IMR-90 (cell line): ENCODE measurements around the gene RAD18. TPM values are rescaled to one million over a fixed set of nuclear protein-coding genes. Genes with fewer than 3 reads are reported as not detected.
A peak's percentile ranks its signal among the peaks of the same experiment; 100 is the strongest.

ENCODE experiments used
- ATAC-seq: fragments of 200-7000 bp; cut with Tn5 transposase; 2 replicates; pipeline ENCODE4 v1.9.1; 2020; ENCODE audit warnings: low read depth, mild to moderate bottlenecking, moderate library complexity
- BruUV-seq: library from RNA; stranded (reverse); fragments of 400-500 nt; replicated peaks from 2 replicates; lab custom pipeline; 2021; lab: Mats Ljungman, UMichigan
- CTCF ChIA-PET: fragments of 300-600 bp; formaldehyde crosslinking; extraction: SDS; loops from one replicate; lab custom pipeline; 2021; ENCODE audit warnings: antibody characterized with exemption; lab: Yijun Ruan, JAX
- POLR2A ChIA-PET: fragments of 300-600 bp; sonication (Branson Sonifier 250); formaldehyde crosslinking; loops from one replicate; lab custom pipeline; 2022; ENCODE audit warnings: antibody characterized with exemption; ENCODE audit not compliant: unreplicated experiment; lab: Charles Lee
- DNase-seq: peaks from one replicate; pipeline ENCODE4 v3.0.0; 2013
- H2AFZ ChIP-seq: replicated peaks from 2 replicates; pipeline ENCODE3; 2013; ENCODE audit warnings: low read length, mild to moderate bottlenecking; ENCODE audit not compliant: poor library complexity
- H2AK5ac ChIP-seq: 2 replicates; pipeline ENCODE4 v1.6.1; 2013; ENCODE audit warnings: low read depth, low read length, inconsistent platforms
- H2AK9ac ChIP-seq: replicated peaks from 2 replicates; pipeline ENCODE3; 2013; ENCODE audit warnings: mild to moderate bottlenecking, low read depth, low read length, moderate library complexity; ENCODE audit not compliant: poor library complexity
- H2BK120ac ChIP-seq: 2 replicates; pipeline ENCODE4 v1.6.1; 2013; ENCODE audit warnings: low read depth, low read length, inconsistent platforms
- H2BK15ac ChIP-seq: 3 replicates; pipeline ENCODE4 v1.6.1; 2013; ENCODE audit warnings: low read depth, low read length, inconsistent platforms
- H2BK20ac ChIP-seq: 2 replicates; pipeline ENCODE4 v1.6.1; 2013; ENCODE audit warnings: low read depth, mild to moderate bottlenecking, inconsistent platforms, low read length, moderate library complexity
- H2BK5ac ChIP-seq: 2 replicates; pipeline ENCODE4 v1.6.1; 2013; ENCODE audit warnings: mild to moderate bottlenecking, low read depth, low read length, inconsistent platforms; ENCODE audit not compliant: poor library complexity, severe bottlenecking
- H3K14ac ChIP-seq: replicated peaks from 2 replicates; pipeline ENCODE4 v1.6.1; 2013; ENCODE audit warnings: low read depth, low read length, inconsistent platforms
- H3K18ac ChIP-seq: 2 replicates; pipeline ENCODE4 v1.6.1; 2013; ENCODE audit warnings: low read depth, low read length, control low read depth
- H3K23ac ChIP-seq: 2 replicates; pipeline ENCODE4 v1.6.1; 2013; ENCODE audit warnings: low read depth, low read length, inconsistent platforms
- H3K27ac ChIP-seq: 2 replicates; pipeline ENCODE4 v1.5.1; 2013; ENCODE audit warnings: mild to moderate bottlenecking, control low read depth, low read length; ENCODE audit not compliant: insufficient read depth
- H3K27me3 ChIP-seq: 2 replicates; pipeline ENCODE4 v1.6.1; 2013; ENCODE audit warnings: low read length; ENCODE audit not compliant: control insufficient read depth, insufficient read depth
- H3K36me3 ChIP-seq: 2 replicates; pipeline ENCODE4 v1.6.1; 2013; ENCODE audit warnings: low read length, mixed read lengths; ENCODE audit not compliant: control insufficient read depth, insufficient read depth
- H3K4ac ChIP-seq: 2 replicates; pipeline ENCODE4 v1.6.1; 2013; ENCODE audit warnings: low read depth, low read length, inconsistent platforms
- H3K4me1 ChIP-seq: 2 replicates; pipeline ENCODE4 v1.6.1; 2013; ENCODE audit warnings: low read length, mixed read lengths; ENCODE audit not compliant: control insufficient read depth, insufficient read depth
- H3K4me2 ChIP-seq: 2 replicates; pipeline ENCODE4 v1.6.1; 2013; ENCODE audit warnings: low read depth, mild to moderate bottlenecking, control low read depth, low read length, moderate library complexity
- H3K4me3 ChIP-seq: 2 replicates; pipeline ENCODE4 v1.5.1; 2013; ENCODE audit warnings: low read depth, mild to moderate bottlenecking, control low read depth, low read length, moderate library complexity; ENCODE audit not compliant: insufficient read depth
- H3K56ac ChIP-seq: 2 replicates; pipeline ENCODE4 v1.6.1; 2013; ENCODE audit warnings: low read length, inconsistent platforms; ENCODE audit not compliant: insufficient read depth; ENCODE audit errors: extremely low read depth
- H3K79me1 ChIP-seq, 2 experiments: 2 replicates each; pipeline ENCODE4 v1.6.1; 2013; ENCODE audit warnings: low read length in 2 of 2, inconsistent platforms in 1 of 2, low read depth in 1 of 2
- H3K9ac ChIP-seq: 2 replicates; pipeline ENCODE4 v1.6.1; 2013; ENCODE audit warnings: low read depth, low read length, control low read depth
- H3K9me1 ChIP-seq: 2 replicates; pipeline ENCODE4 v1.6.1; 2013; ENCODE audit warnings: low read length, inconsistent platforms; ENCODE audit not compliant: insufficient read depth
- H3K9me3 ChIP-seq: 2 replicates; pipeline ENCODE4 v1.6.1; 2013; ENCODE audit warnings: low read length; ENCODE audit not compliant: control insufficient read depth, insufficient read depth
- H4K20me1 ChIP-seq: 2 replicates; pipeline ENCODE4 v1.6.1; 2013; ENCODE audit warnings: low read length, inconsistent platforms; ENCODE audit not compliant: insufficient read depth
- H4K5ac ChIP-seq: 2 replicates; pipeline ENCODE4 v1.6.1; 2013; ENCODE audit warnings: mild to moderate bottlenecking, low read depth, low read length, control low read depth
- H4K8ac ChIP-seq, 2 experiments: 2 replicates each; pipeline ENCODE4 v1.6.1; 2013; ENCODE audit warnings: low read depth in 2 of 2, low read length in 2 of 2, control low read depth in 1 of 2, inconsistent platforms in 1 of 2
- H4K91ac ChIP-seq: 2 replicates; pipeline ENCODE4 v1.6.1; 2013; ENCODE audit warnings: low read depth, low read length, inconsistent platforms; ENCODE audit not compliant: insufficient read depth
- BHLHE40 ChIP-seq: fragments of 150-350 bp; IDR thresholded peaks from 2 replicates; pipeline ENCODE4 v1.6.1; 2016; ENCODE audit warnings: mild to moderate bottlenecking, low read depth, low read length
- CEBPB ChIP-seq: IDR thresholded peaks from 2 replicates; pipeline ENCODE4 v1.6.1; 2012; ENCODE audit warnings: low read depth, low read length, improper control_type of control experiment
- CHD1 ChIP-seq: IDR thresholded peaks from 2 replicates; pipeline ENCODE4 v1.6.1; 2012; ENCODE audit warnings: low read depth, low read length, improper control_type of control experiment
- CTCF ChIP-seq: conservative IDR thresholded peaks from 2 replicates; pipeline ENCODE4 v1.5.1; 2012; ENCODE audit warnings: mild to moderate bottlenecking, low read depth, low read length, improper control_type of control experiment
- FOS ChIP-seq: fragments of 150-350 bp; IDR thresholded peaks from 2 replicates; pipeline ENCODE4 v1.6.1; 2016; ENCODE audit warnings: low read depth, low read length
- MAFK ChIP-seq: IDR thresholded peaks from 2 replicates; pipeline ENCODE4 v1.6.1; 2012; ENCODE audit warnings: low read depth, low read length, improper control_type of control experiment
- MAZ ChIP-seq: IDR thresholded peaks from 2 replicates; pipeline ENCODE4 v1.6.1; 2012; ENCODE audit warnings: low read depth, mild to moderate bottlenecking, low read length, improper control_type of control experiment, moderate library complexity, borderline replicate concordance
- MXI1 ChIP-seq: IDR thresholded peaks from 2 replicates; pipeline ENCODE4 v1.6.1; 2012; ENCODE audit warnings: low read depth, mild to moderate bottlenecking, low read length, moderate library complexity, borderline replicate concordance
- NFE2L2 ChIP-seq: fragments of 150-350 bp; IDR thresholded peaks from 2 replicates; pipeline ENCODE4 v1.6.1; 2016; ENCODE audit warnings: low read depth, mild to moderate bottlenecking, low read length
- RAD21 ChIP-seq: IDR thresholded peaks from 2 replicates; pipeline ENCODE4 v1.6.1; 2012; ENCODE audit warnings: low read length, improper control_type of control experiment
- RCOR1 ChIP-seq: IDR thresholded peaks from 2 replicates; pipeline ENCODE4 v1.6.1; 2012; ENCODE audit warnings: mild to moderate bottlenecking, low read length, improper control_type of control experiment; ENCODE audit not compliant: insufficient replicate concordance
- SMC3 ChIP-seq: fragments of 150-350 bp; IDR thresholded peaks from 2 replicates; pipeline ENCODE4 v1.6.1; 2016; ENCODE audit warnings: low read depth, mild to moderate bottlenecking, antibody characterized with exemption, low read length, moderate library complexity
- USF2 ChIP-seq: fragments of 150-350 bp; IDR thresholded peaks from 2 replicates; pipeline ENCODE4 v1.6.1; 2017; ENCODE audit warnings: mild to moderate bottlenecking, antibody characterized with exemption, low read length, low read depth
- WGBS, 2 experiments: methylation state at CpG; one replicate each; pipeline versions ENCODE4 v1.1.5 to v1.1.7; 2013; ENCODE audit warnings: missing lambda C conversion rate in 2 of 2; ENCODE audit not compliant: insufficient read length in 1 of 2; ENCODE audit errors: extremely low coverage in 2 of 2; 5-methylcytosine and 5-hydroxymethylcytosine counted together
- dilution Hi-C: fragments of 300-500 bp; cut with HindIII; formaldehyde crosslinking; loops from one replicate; pipeline ENCODE4 v1.14.3; 2018; ENCODE audit warnings: low sequenced_read_pairs; ENCODE audit not compliant: unreplicated experiment
- in situ Hi-C: fragments of 300-500 bp; cut with MboI; formaldehyde crosslinking; loops from 3 replicates; pipeline ENCODE4 v1.14.3; 2019; ENCODE audit warnings: low sequenced_read_pairs, inconsistent platforms, mixed read lengths
- intact Hi-C: fragments of 100-400 bp; cut with micrococcal nuclease; formaldehyde crosslinking; loops from 2 replicates; pipeline ENCODE4 v1.10.0; 2022
- polyA plus RNA-seq, 3 experiments: library from polyadenylated mRNA; depleted of rRNA; stranded (reverse); fragments of >200 nt; gene quantifications; 2 replicates each; pipeline ENCODE4 v1.2.3, GENCODE V29; 2012; ENCODE audit warnings: low replicate concordance in 1 of 3
- total RNA-seq: library from RNA; depleted of rRNA; stranded (reverse); fragments of >200 nt; gene quantifications from 2 replicates; pipeline ENCODE4 v1.2.3, GENCODE V29; 2012

The RAD18 gene
- total and polyA plus RNA-seq, 2 of the 4 experiments (the other 2 are of a cell fraction): 8.2 to 17.2 TPM

GRCh38 chr3:8869613-8870012, 93.7 kb downstream of the RAD18 start:
- CTCF ChIA-PET: no interaction called here
- Histone ChIP-seq H2AFZ (peak overlapping the region; percentile 16), H3K14ac (peak overlapping the region; percentile 100; the same call in 1 of the 2 replicates), H2BK5ac (peak overlapping the region; percentile 98), H3K9me3 (no peaks in the 10 kb centered on the region), H3K56ac (peak overlapping the region; percentile 72), H3K36me3 (no peaks in the 10 kb centered on the region), H3K79me1 (peaks cover 0 to 7% of the 10 kb centered on the region in 2 experiments; a peak in 2 of 4 replicates), H2BK20ac (peak overlapping the region; percentile 99), H4K5ac (no peak overlapping the region), H3K27me3 (no peaks in the 10 kb centered on the region), H2BK15ac (no peak overlapping the region), H3K27ac (peak overlapping the region; percentile 80), H2AK5ac (peak overlapping the region; percentile 94; the same call in 1 of the 2 replicates), H3K9me1 (peaks cover 12% of the 10 kb centered on the region), H4K91ac (peak overlapping the region; percentile 97), H4K20me1 (no peaks in the 10 kb centered on the region), H3K9ac (no peak overlapping the region), H2BK120ac (peak overlapping the region; percentile 99), H3K4me3 (no peak overlapping the region), H3K4ac (peak overlapping the region; percentile 99), H3K18ac (peak overlapping the region; percentile 81; the same call in 1 of the 2 replicates), H4K8ac (peak overlapping the region in 1 of 2 experiments; percentile 96; a peak in 2 of 4 replicates), H3K23ac (no peak overlapping the region), H2AK9ac (no peak overlapping the region), H3K4me2 (no peak overlapping the region), H3K4me1 (peaks cover 18% of the 10 kb centered on the region)
- POLR2A ChIA-PET: no interaction called here
- intact Hi-C loops: loop anchor here (1.0 to 2.0 kb wide), 2 partner anchors 19 to 100 kb away; partner anchors contain the start of gene OXTR
- DNase-seq (peak; percentile 99), ATAC-seq (peak; percentile 91)
- in situ Hi-C loops: no loop called here
- BruUV-seq: no TSS peak
- dilution Hi-C loops: no loop called here
- no peak for TF ChIP-seq USF2
- no peak for TF ChIP-seq SMC3
- TF ChIP-seq RCOR1: peak; percentile 73
- peak; percentile 55 for TF ChIP-seq MAFK
- TF ChIP-seq MAZ: 0 out of 2 replicates have a peak, but pooled peaks have one; percentile 27
- TF ChIP-seq RAD21: 0 out of 2 replicates have a peak, but pooled peaks have one; percentile 5
- peak; percentile 30; the same call in 1 of the 2 replicates for TF ChIP-seq BHLHE40
- no peak for TF ChIP-seq MXI1
- TF ChIP-seq NFE2L2: no peak; the same call in 1 of the 2 replicates
- TF ChIP-seq CEBPB: peak; percentile 96
- TF ChIP-seq CHD1: 0 out of 2 replicates have a peak, but pooled peaks have one; percentile 72
- TF ChIP-seq CTCF: no peak
- peak; percentile 93 for TF ChIP-seq FOS
- WGBS, 2 experiments: no CpG with 5 or more reads among the region's 2 CpGs
